IMR-90 (cell line): ENCODE data around the gene UBASH3B.

Source experiments
- CEBPB ChIP-seq: IDR thresholded peaks from 2 replicates; pipeline ENCODE4 v1.6.1; 2012; ENCODE audit warnings: low read depth, low read length, improper control_type of control experiment
- CTCF ChIP-seq: conservative IDR thresholded peaks from 2 replicates; pipeline ENCODE4 v1.5.1; 2012; ENCODE audit warnings: mild to moderate bottlenecking, low read depth, low read length, improper control_type of control experiment
- MAZ ChIP-seq: IDR thresholded peaks from 2 replicates; pipeline ENCODE4 v1.6.1; 2012; ENCODE audit warnings: low read depth, mild to moderate bottlenecking, low read length, improper control_type of control experiment, moderate library complexity, borderline replicate concordance
- MXI1 ChIP-seq: IDR thresholded peaks from 2 replicates; pipeline ENCODE4 v1.6.1; 2012; ENCODE audit warnings: low read depth, mild to moderate bottlenecking, low read length, moderate library complexity, borderline replicate concordance
- POLR2A ChIP-seq: IDR thresholded peaks from 2 replicates; pipeline ENCODE4 v1.6.1; 2012; ENCODE audit warnings: mild to moderate bottlenecking, low read depth, low read length

- TF ChIP-seq CTCF (no peak), CEBPB (no peak), MXI1 (no peak), POLR2A (no peak), MAZ (no peak)
These were observed 139.8 kb downstream of the UBASH3B start for GRCh38 chr11:122795307-122795706.
